Nephron (organoid): ENCODE results near the gene CALML3.

Source experiments
- H3K27ac Mint-ChIP-seq, 3 experiments: 2 replicates each; pipeline ENCODE4 v1.8.0; 2020; ENCODE audit warnings: mixed read lengths in 3 of 3, mild to moderate bottlenecking in 2 of 3, moderate library complexity in 1 of 3
- H3K27me3 Mint-ChIP-seq: 2 replicates; pipeline ENCODE4 v1.8.0; 2021; ENCODE audit warnings: low read depth, mild to moderate bottlenecking, moderate library complexity, mixed read lengths
- H3K36me3 Mint-ChIP-seq: 2 replicates; pipeline ENCODE4 v1.8.0; 2020; ENCODE audit warnings: low read depth, mixed read lengths
- H3K4me1 Mint-ChIP-seq: 2 replicates; pipeline ENCODE4 v1.8.0; 2020; ENCODE audit warnings: mixed read lengths
- H3K4me3 Mint-ChIP-seq, 3 experiments: 2 replicates each; pipeline ENCODE4 v1.8.0; 2020; ENCODE audit warnings: mild to moderate bottlenecking in 3 of 3, mixed read lengths in 3 of 3, moderate library complexity in 2 of 3
- H3K9me3 Mint-ChIP-seq: 2 replicates; pipeline ENCODE4 v1.8.0; 2020; ENCODE audit warnings: mixed read lengths
- CTCF ChIP-seq, 3 experiments: fragments of 200-600 bp; sonication (generic); IDR thresholded peaks; one replicate each; pipeline ENCODE4 v1.5.0; 2021; ENCODE audit warnings: antibody characterized with exemption in 3 of 3; ENCODE audit not compliant: unreplicated experiment in 3 of 3

The CALML3 gene

GRCh38 chr10:5515948-5516761, 8.6 kb upstream of the CALML3 start:
- Mint-ChIP-seq H3K36me3 (no peaks in the 10 kb centered on the region), H3K27me3 (peaks cover 7% of the 10 kb centered on the region), H3K4me3 (no peak overlapping the region), H3K9me3 (peaks cover 4% of the 10 kb centered on the region), H3K27ac (peak overlapping the region; percentile 20 to 88 (median 76)), H3K4me1 (peaks cover 39% of the 10 kb centered on the region)
- no peak for TF ChIP-seq CTCF (IDR thresholded peaks at IDR 0.05; ENCODE audit: unreplicated experiment in 3 of 3)

- Mint-ChIP-seq H3K27me3 (peaks cover 7% of the 10 kb centered on the region), H3K4me1 (peaks cover 39% of the 10 kb centered on the region), H3K36me3 (no peaks in the 10 kb centered on the region), H3K27ac (peak overlapping the region; percentile 19 to 88 (median 20)), H3K4me3 (no peak overlapping the region), H3K9me3 (peaks cover 4% of the 10 kb centered on the region)
- no peak for TF ChIP-seq CTCF (IDR thresholded peaks at IDR 0.05; ENCODE audit: unreplicated experiment in 3 of 3)
These were observed 7.2 kb upstream of the CALML3 start for GRCh38 chr10:5517546-5517945.

GRCh38 chr10:5518143-5518542, 6.6 kb upstream of the CALML3 start:
- H3K9me3 Mint-ChIP-seq = peaks cover 4% of the 10 kb centered on the region

GRCh38 chr10:5519054-5519453, 5.7 kb upstream of the CALML3 start:
- H3K4me1 Mint-ChIP-seq = peaks cover 32% of the 10 kb centered on the region
- peak overlapping the region in 2 of 3 experiments; percentile 20 to 88 for H3K27ac Mint-ChIP-seq
- peaks cover 4% of the 10 kb centered on the region for H3K9me3 Mint-ChIP-seq
- H3K36me3 Mint-ChIP-seq = no peaks in the 10 kb centered on the region
- TF ChIP-seq CTCF (IDR thresholded peaks at IDR 0.05; ENCODE audit: unreplicated experiment in 3 of 3) = no peak
- no peak overlapping the region for H3K4me3 Mint-ChIP-seq
- peaks cover 10% of the 10 kb centered on the region for H3K27me3 Mint-ChIP-seq

More at GRCh38 chr10:5518143-5518542, 6.6 kb upstream of the CALML3 start:
- H3K27me3 Mint-ChIP-seq = peaks cover 7% of the 10 kb centered on the region
- no peak overlapping the region for H3K4me3 Mint-ChIP-seq
- H3K27ac Mint-ChIP-seq = peak overlapping the region; percentile 20 to 89 (median 88)
- H3K4me1 Mint-ChIP-seq = peaks cover 36% of the 10 kb centered on the region
- no peaks in the 10 kb centered on the region for H3K36me3 Mint-ChIP-seq
- TF ChIP-seq CTCF (IDR thresholded peaks at IDR 0.05; ENCODE audit: unreplicated experiment in 3 of 3) = no peak

- H3K4me1 Mint-ChIP-seq = peaks cover 14% of the 10 kb centered on the region
- TF ChIP-seq CTCF (IDR thresholded peaks at IDR 0.05; ENCODE audit: unreplicated experiment in 3 of 3) = no peak
- H3K36me3 Mint-ChIP-seq = no peaks in the 10 kb centered on the region
- peaks cover 3% of the 10 kb centered on the region for H3K9me3 Mint-ChIP-seq
- no peak overlapping the region for H3K27ac Mint-ChIP-seq
- no peak overlapping the region for H3K4me3 Mint-ChIP-seq
- peaks cover 10% of the 10 kb centered on the region for H3K27me3 Mint-ChIP-seq
These were observed 1.7 kb upstream of the CALML3 start for GRCh38 chr10:5522913-5523560.
